Nephron progenitor cell (in vitro differentiated cells): ENCODE results near the gene ERRFI1.

Source experiments
- DNase-seq: peaks from one replicate; pipeline ENCODE4 v3.0.0; 2021
- H3K27ac Mint-ChIP-seq: 2 replicates; pipeline ENCODE4 v1.8.0; 2021; ENCODE audit warnings: mild to moderate bottlenecking, moderate library complexity, mixed read lengths
- H3K27me3 Mint-ChIP-seq: 2 replicates; pipeline ENCODE4 v1.8.0; 2021; ENCODE audit warnings: mild to moderate bottlenecking, low read depth, mixed read lengths; ENCODE audit not compliant: poor library complexity
- H3K36me3 Mint-ChIP-seq: 2 replicates; pipeline ENCODE4 v1.8.0; 2021; ENCODE audit warnings: low read depth, mixed read lengths
- H3K4me1 Mint-ChIP-seq: 2 replicates; pipeline ENCODE4 v1.8.0; 2021; ENCODE audit warnings: mixed read lengths
- H3K4me3 Mint-ChIP-seq: 2 replicates; pipeline ENCODE4 v1.8.0; 2021; ENCODE audit warnings: mild to moderate bottlenecking, moderate library complexity, mixed read lengths
- H3K9me3 Mint-ChIP-seq: 2 replicates; pipeline ENCODE4 v1.8.0; 2021; ENCODE audit warnings: mild to moderate bottlenecking, moderate library complexity, mixed read lengths
- TF ChIP-seq, protein P1 (sequence below): fragments of 200-600 bp; sonication (generic); IDR thresholded peaks from 2 replicates; pipeline ENCODE4 v1.5.0; 2021; ENCODE audit warnings: antibody characterized with exemption

Gene ERRFI1

GRCh38 chr1:8023995-8024313 lies 2.2 kb downstream of the ERRFI1 start:
- Mint-ChIP-seq H3K4me1 (peaks cover 81% of the 10 kb centered on the region), H3K27ac (no peak overlapping the region)

DNA sequence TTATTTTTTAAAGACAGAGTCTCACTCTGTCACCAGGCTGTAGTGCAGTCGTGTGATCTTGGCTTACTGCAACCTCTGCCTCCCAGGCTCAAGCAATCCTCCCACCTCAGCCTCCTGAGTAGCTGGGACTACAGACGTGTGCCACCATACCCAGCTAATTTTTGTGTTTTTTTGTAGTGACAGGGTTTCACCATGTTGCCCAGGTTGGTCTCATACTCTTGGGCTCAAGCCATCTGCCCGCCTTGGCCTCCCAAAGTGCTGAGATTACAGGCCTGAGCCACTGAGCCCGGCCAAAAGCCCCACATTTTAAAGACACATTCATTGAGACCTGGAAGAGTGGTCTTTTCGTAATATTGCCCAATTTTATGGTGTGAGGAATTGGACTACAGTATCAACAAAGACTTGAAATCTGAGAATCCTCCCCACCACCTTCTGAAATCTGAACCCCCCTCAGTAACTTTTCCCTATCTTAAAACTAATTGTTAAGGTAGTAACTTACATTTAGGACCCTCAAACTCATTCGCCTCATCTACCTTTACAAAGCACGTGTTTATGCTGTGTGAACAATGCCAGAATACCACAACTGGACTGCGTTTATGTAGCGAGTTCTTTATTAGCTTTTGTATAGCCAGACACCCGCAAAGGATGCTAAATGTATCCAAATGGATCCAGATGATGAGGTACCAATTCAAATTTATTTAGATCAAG lies 2.7 kb downstream of the ERRFI1 start:
- TF ChIP-seq, protein P1, sequence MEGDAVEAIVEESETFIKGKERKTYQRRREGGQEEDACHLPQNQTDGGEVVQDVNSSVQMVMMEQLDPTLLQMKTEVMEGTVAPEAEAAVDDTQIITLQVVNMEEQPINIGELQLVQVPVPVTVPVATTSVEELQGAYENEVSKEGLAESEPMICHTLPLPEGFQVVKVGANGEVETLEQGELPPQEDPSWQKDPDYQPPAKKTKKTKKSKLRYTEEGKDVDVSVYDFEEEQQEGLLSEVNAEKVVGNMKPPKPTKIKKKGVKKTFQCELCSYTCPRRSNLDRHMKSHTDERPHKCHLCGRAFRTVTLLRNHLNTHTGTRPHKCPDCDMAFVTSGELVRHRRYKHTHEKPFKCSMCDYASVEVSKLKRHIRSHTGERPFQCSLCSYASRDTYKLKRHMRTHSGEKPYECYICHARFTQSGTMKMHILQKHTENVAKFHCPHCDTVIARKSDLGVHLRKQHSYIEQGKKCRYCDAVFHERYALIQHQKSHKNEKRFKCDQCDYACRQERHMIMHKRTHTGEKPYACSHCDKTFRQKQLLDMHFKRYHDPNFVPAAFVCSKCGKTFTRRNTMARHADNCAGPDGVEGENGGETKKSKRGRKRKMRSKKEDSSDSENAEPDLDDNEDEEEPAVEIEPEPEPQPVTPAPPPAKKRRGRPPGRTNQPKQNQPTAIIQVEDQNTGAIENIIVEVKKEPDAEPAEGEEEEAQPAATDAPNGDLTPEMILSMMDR, result no peak
- Mint-ChIP-seq H3K9me3 (no peaks in the 10 kb centered on the region), H3K4me1 (peaks cover 85% of the 10 kb centered on the region), H3K27ac (peak overlapping the region; percentile 84), H3K27me3 (peaks cover 6% of the 10 kb centered on the region), H3K36me3 (no peaks in the 10 kb centered on the region), H3K4me3 (peak overlapping the region; percentile 92)
- DNase-seq, result no peak

More at GRCh38 chr1:8023995-8024313, 2.2 kb downstream of the ERRFI1 start:
- Mint-ChIP-seq H3K27me3 (peaks cover 6% of the 10 kb centered on the region), H3K36me3 (no peaks in the 10 kb centered on the region), H3K4me3 (peak overlapping the region; percentile 92), H3K9me3 (no peaks in the 10 kb centered on the region)
- DNase-seq, result no peak
- TF ChIP-seq, protein P1, result no peak

- Mint-ChIP-seq H3K36me3 (no peaks in the 10 kb centered on the region), H3K4me3 (peak overlapping the region; percentile 92), H3K4me1 (peaks cover 85% of the 10 kb centered on the region), H3K27ac (peak overlapping the region; percentile 43), H3K27me3 (peaks cover 6% of the 10 kb centered on the region), H3K9me3 (no peaks in the 10 kb centered on the region)
- DNase-seq, result no peak
- TF ChIP-seq, protein P1, result no peak
Measured at GRCh38 chr1:8022395-8023286, 3.5 kb downstream of the ERRFI1 start.

GRCh38 chr1:8021676-8022266 lies 4.3 kb downstream of the ERRFI1 start:
- Mint-ChIP-seq H3K27ac (no peak overlapping the region), H3K27me3 (peaks cover 6% of the 10 kb centered on the region), H3K9me3 (no peaks in the 10 kb centered on the region), H3K4me3 (no peak overlapping the region), H3K4me1 (peaks cover 85% of the 10 kb centered on the region), H3K36me3 (no peaks in the 10 kb centered on the region)
- TF ChIP-seq, protein P1, result no peak
- DNase-seq, result no peak

DNA sequence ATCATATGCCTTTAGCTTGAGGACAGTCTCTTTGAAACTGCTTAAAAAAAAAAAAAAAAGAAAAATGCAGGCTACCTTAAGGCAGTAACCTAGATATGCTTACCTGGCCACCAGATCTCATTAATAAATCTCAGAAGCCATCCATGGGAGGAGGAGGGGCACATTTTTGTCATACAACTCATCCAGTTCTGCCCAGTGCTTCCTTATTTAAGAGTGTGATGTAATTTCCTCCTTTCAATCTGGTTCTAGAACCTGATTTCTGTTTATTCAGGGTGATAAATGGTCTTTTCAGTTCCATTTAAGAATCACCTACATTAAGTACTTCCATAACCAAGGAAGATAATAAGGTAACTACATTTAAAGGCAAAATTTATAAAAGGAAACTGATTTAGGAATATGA lies 6.1 kb downstream of the ERRFI1 start:
- DNase-seq, result no peak
- Mint-ChIP-seq H3K36me3 (peaks cover under 1% of the 10 kb centered on the region), H3K4me1 (peaks cover 94% of the 10 kb centered on the region), H3K9me3 (no peaks in the 10 kb centered on the region), H3K4me3 (no peak overlapping the region), H3K27me3 (peaks cover 2% of the 10 kb centered on the region), H3K27ac (no peak overlapping the region)
- TF ChIP-seq, protein P1, result no peak
